ENCODE measurements around the gene EEF1AKMT3. TPM values are rescaled to one million over a fixed set of nuclear protein-coding genes. Genes with fewer than 3 reads are reported as not detected.

EEF1AKMT3 gene
- total RNA-seq, 1 experiment from 2014 or later, result 5.0 TPM

- DNase-seq (ENCODE audit: low read depth, low spot score) (no peak), ATAC-seq (no peak)
- Histone ChIP-seq H3K4me1 (ENCODE audit: control insufficient read depth in 1 of 2, insufficient read depth in 2 of 2, low read length in 2 of 2) (peaks cover 10 to 40% of the 10 kb centered on the region in 2 experiments; a peak in 3 of 4 replicates), H4K20me1 (ENCODE audit: insufficient read depth) (no peaks in the 10 kb centered on the region), H3K9me2 (ENCODE audit: insufficient read depth) (no peaks in the 10 kb centered on the region), H3K4me3 (replicated peaks in 1 of 2; ENCODE audit: low read depth in 1 of 2, low read length in 2 of 2) (peak overlapping the region; percentile 69 to 76), H3K27ac (ENCODE audit: low read depth, low read length) (peak overlapping the region; percentile 76; the same call in 1 of the 2 replicates), H3K4me2 (ENCODE audit: low read length) (peak overlapping the region; percentile 91), H3K27me3 (ENCODE audit: insufficient read depth, low read length) (no peaks in the 10 kb centered on the region), H2AFZ (ENCODE audit: low read depth, low read length, poor library complexity, severe bottlenecking) (no peak overlapping the region), H3K79me2 (ENCODE audit: insufficient read depth, low read length) (peaks cover 21% of the 10 kb centered on the region), H3K36me3 (ENCODE audit: control insufficient read depth in 1 of 2, insufficient read depth in 2 of 2, low read length in 2 of 2) (peaks cover 18 to 27% of the 10 kb centered on the region in 2 experiments; a peak in 3 of 4 replicates), H3K9ac (ENCODE audit: low read length) (peak overlapping the region; percentile 90; the same call in 1 of the 2 replicates), H3K9me3 (ENCODE audit: control insufficient read depth in 1 of 2, insufficient read depth in 1 of 2, low read depth in 1 of 2, low read length in 2 of 2) (no peaks in the 10 kb centered on the region)
- intact Hi-C loops (cut with micrococcal nuclease), result no loop called here
- POLR2A ChIA-PET, result no interaction called here
- CTCF ChIA-PET, result no interaction called here
- RAD21 ChIA-PET (ENCODE audit: low non-redundant PET in 1 of 2, low total read pairs in 2 of 2, uncharacterized antibody in 2 of 2, unreplicated experiment in 2 of 2), result no interaction called here
- TSS peak; percentile 59 for BruUV-seq (replicated peaks)
- TF ChIP-seq ZFX (IDR thresholded peaks at IDR 0.05) (no peak), YY1 (IDR thresholded peaks at IDR 0.05; ENCODE audit: extremely low read depth, insufficient replicate concordance, low read depth, low read length) (no peak), ATF3 (IDR thresholded peaks at IDR 0.05) (no peak)
Measured at GRCh38 chr12:57746025-57746424, 26.4 kb upstream of the EEF1AKMT3 start.

GRCh38 chr12:57749061-57749460, 23.4 kb upstream of the EEF1AKMT3 start:
- DNase-seq (ENCODE audit: low read depth, low spot score), result no peak
- no peaks in the 10 kb centered on the region for H3K27me3 ChIP-seq (ENCODE audit: insufficient read depth, low read length)
- H3K4me2 ChIP-seq (ENCODE audit: low read length), result no peak overlapping the region
- no peaks in the 10 kb centered on the region for H4K20me1 ChIP-seq (ENCODE audit: insufficient read depth)
- H3K27ac ChIP-seq (ENCODE audit: low read depth, low read length), result no peak overlapping the region
- POLR2A ChIA-PET, result no interaction called here
- no peak for ATAC-seq
- TF ChIP-seq ATF3 (IDR thresholded peaks at IDR 0.05) (no peak), ZFX (IDR thresholded peaks at IDR 0.05) (no peak), ZBTB33 (IDR thresholded peaks at IDR 0.05; ENCODE audit: extremely low read depth, insufficient replicate concordance, low read length) (no peak), SP1 (IDR thresholded peaks at IDR 0.05; ENCODE audit: low read depth) (no peak)
- H3K4me1 ChIP-seq (ENCODE audit: control insufficient read depth in 1 of 2, insufficient read depth in 2 of 2, low read length in 2 of 2), result peaks cover 13 to 39% of the 10 kb centered on the region in 2 experiments
- intact Hi-C loops (cut with micrococcal nuclease), result no loop called here
- CTCF ChIA-PET, result no interaction called here
- H3K36me3 ChIP-seq (ENCODE audit: control insufficient read depth in 1 of 2, insufficient read depth in 2 of 2, low read length in 2 of 2), result peaks cover 18 to 29% of the 10 kb centered on the region in 2 experiments; a peak in 3 of 4 replicates
- H3K4me3 ChIP-seq (replicated peaks in 1 of 2; ENCODE audit: low read depth in 1 of 2, low read length in 2 of 2), result no peak overlapping the region
- H3K79me2 ChIP-seq (ENCODE audit: insufficient read depth, low read length), result peaks cover 33% of the 10 kb centered on the region
- RAD21 ChIA-PET (ENCODE audit: low non-redundant PET in 1 of 2, low total read pairs in 2 of 2, uncharacterized antibody in 2 of 2, unreplicated experiment in 2 of 2), result no interaction called here
- H3K9me2 ChIP-seq (ENCODE audit: insufficient read depth), result no peaks in the 10 kb centered on the region
- no peak overlapping the region for H3K9ac ChIP-seq (ENCODE audit: low read length)
- BruUV-seq (replicated peaks), result no TSS peak
- H3K9me3 ChIP-seq (ENCODE audit: control insufficient read depth in 1 of 2, insufficient read depth in 1 of 2, low read depth in 1 of 2, low read length in 2 of 2), result no peaks in the 10 kb centered on the region
- no peak overlapping the region for H2AFZ ChIP-seq (ENCODE audit: low read depth, low read length, poor library complexity, severe bottlenecking)

Measured in HCT116 (cell line).